GM18858 (cell line): ENCODE data around the gene KCNQ5.
"Not testable (repeated sequence)": the region's sequence is repeated elsewhere in the genome, so short reads cannot be mapped to it uniquely, and the experiment has no call there.

Experiments used
- ATAC-seq: cut with Tn5 transposase; IDR thresholded peaks from one replicate; pipeline ENCODE4 v1.9.1; 2021; ENCODE audit not compliant: unreplicated experiment

Gene KCNQ5

DNA sequence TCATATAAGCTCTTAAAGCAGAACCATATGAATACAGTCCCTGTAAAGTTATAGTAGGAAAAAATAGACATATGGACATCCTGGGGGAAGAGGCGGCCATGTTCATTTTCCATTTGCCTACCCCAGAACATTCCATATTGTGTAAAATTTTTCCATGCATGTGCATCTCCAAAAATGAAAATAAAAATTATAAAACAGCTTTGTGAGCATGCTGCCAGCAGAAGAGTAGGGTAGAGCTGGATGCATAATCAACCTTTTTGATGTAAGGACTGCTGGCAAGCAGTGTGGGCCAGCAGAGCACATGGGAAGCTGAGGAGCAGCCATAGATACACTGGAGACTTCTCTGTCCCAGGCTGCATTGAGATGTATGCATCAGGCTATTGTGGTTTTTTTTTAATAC, 271.0 kb downstream of the KCNQ5 start:
- no peak for ATAC-seq

DNA sequence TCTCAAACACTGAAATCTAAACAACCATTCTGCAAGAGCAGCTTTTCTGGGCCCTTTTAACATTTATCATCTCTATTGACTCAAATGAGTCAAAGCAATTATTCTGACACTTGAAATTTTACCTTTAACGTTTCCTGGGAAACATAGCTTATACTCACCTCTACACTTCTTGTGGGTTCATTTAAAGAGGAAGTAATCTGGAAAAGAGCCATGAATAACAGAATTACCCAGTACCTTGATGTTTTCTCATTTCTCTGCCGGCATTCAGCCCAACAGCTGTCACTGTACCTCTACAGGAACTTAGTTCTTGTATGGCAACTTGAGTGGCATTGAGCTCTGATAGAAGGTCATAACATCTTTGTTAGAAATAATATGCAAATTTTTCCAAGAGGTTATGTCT, 272.2 kb downstream of the KCNQ5 start:
- no peak for ATAC-seq

DNA sequence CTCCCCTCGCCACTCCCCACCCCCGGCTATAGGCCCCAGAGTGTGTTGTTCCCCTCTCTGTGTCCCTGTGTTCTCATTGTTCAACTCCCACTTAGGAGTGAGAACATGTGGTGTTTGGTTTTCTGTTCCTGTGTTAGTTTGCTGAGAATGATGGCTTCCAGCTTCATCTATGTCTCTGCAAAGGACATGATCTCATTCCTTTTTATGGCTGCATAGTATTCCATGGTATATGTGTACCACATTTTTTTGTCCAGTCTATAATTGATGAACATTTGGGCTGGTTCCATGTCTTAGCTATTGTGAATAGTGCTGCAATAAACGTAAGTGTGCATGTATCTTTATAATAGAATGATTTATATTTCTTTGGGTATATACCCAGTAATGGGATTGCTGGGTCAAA, 276.4 kb downstream of the KCNQ5 start:
- ATAC-seq, result not testable (repeated sequence)

DNA sequence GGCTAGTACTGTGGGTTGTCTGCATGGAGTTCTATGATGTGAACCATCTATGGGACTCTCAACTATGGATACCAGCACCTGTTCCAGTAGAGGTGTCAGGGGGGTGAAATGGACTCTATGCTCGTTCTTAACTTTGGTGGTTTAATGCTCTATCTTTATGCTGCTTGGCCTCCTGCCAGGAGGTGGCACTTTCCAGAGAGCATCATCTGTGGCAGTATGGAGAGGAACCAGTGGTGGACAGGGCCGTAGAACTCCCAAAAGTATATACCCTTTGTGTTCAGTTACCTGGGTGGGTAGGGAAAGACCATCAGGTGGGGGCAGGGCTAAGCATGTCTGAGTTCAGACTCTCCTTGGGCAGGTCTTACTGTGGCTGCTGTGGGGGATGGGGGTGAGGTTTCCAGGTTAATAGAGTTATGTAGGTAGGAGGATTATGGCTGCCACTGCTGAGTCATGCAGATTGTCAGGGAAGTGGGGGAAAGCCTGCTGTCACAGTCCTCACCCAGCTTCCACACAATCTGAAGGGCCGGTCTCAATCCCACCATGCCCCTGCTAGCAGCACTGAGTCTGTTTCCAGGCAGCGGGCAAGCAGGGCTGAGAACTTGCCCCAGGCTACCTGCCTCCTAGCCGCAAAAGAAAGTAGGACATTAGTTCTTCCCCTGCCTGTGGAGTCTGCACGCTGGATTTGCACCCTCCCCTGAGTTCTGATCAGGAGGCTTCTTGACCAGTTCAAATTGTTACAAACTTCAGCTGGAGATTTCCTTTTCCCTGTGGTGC, 284.0 kb downstream of the KCNQ5 start:
- ATAC-seq, result no peak

DNA sequence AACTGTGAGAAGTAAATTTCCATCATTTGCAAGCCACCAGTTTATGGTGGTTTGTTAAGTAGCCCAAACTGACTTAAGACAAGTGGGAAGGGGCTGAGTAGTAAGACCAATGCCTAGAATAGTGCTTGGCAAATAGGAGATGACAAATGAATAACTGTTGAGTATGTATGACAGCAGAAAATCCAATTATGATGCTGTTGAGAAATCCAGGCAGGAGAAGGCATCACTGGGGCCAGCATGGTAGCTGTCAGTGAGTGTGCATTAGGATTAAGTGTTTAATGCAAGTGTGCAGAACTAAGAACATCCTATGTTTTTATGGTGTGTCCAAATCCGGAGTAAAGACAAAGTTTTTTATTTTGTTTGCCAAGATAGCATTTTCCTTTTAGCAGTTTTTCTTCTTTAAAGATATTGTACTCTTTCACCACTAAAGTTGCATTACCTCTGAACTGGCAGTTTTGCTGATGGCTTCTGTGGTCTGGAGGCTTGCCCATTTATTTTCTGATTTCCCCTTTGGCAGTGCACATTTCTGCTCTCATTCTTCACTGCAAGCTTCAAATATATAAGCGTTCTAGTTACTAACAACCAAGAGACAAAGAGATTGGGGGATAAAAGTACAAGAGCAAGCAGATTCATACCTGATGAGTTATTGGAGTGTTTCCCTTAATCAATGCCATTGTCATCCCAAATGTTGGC, 289.7 kb downstream of the KCNQ5 start:
- ATAC-seq, result no peak

DNA sequence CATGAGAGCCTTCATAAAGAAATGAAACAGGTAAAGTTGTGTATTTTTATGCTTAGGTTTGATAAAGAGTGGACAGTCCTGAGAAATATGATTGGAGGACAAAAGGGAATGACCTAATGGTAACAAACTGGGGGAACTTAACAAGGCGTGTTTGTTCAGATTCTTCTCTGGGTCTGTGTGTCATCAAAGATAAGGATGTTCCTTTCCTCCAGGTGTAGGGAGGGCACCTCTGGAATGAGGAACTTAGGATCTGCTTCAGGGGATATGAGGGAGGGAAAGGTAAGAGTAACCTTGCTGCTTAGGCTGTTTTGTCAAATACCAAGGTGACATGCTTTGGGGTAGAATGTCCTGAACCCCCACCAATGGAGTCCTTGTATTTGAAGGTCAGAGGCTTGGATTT, 291.9 kb downstream of the KCNQ5 start:
- no peak for ATAC-seq

DNA sequence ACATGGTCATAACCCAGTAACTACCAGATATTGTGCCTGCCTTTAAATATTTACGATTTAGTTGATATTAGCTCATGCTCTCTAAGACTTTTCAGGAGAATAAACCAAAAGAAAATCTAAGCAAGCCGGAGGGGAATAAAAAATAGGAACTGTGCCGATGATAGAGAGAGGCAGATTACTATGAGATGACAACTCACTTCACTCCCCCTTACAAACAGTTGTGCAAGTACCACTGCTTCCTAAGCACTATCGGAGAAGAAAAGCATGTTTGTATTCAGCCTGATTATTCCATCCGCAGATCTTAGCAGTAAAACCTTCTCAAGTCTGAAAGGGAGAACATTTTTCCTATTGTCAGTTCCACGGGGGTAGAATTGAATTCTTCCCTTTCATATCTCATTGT, 294.4 kb downstream of the KCNQ5 start:
- ATAC-seq, result no peak

DNA sequence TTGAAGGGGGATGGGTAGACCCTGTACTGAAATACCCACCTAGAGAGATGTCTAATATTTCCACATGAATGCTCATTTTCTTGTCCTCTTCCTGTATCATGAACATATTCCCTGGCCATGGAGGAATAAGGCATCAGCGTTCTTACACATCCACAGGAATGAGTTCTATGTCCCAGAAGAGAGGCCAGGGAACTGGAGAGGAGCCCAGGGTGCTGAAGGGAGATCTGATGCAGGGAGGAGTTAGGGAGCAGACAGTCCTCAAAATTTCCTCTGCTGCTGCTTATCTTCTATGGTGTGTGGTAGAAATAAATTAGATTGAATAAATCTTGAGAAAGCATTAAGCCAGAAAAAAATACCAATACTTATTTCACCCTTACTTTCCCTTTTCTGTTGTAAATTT, 295.0 kb downstream of the KCNQ5 start:
- no peak for ATAC-seq

DNA sequence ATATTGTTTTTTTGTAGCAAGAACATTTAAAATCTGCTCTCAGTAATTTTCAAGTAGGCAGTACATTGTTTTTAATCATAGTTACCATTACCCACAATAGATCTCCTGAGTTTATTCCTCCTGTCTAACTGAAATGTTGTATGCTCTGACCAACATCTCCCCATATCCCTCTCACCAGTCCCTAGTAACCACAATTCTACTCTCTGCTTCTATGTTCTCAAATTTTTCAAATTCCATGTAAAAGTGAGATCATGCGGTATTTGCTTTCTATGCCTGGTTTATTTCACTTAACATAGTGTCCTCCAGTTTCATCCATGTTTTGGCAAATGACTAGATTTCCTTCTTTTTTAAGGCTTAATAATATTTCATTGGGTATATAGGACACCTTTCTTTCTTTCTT, 300.5 kb downstream of the KCNQ5 start:
- no peak for ATAC-seq

DNA sequence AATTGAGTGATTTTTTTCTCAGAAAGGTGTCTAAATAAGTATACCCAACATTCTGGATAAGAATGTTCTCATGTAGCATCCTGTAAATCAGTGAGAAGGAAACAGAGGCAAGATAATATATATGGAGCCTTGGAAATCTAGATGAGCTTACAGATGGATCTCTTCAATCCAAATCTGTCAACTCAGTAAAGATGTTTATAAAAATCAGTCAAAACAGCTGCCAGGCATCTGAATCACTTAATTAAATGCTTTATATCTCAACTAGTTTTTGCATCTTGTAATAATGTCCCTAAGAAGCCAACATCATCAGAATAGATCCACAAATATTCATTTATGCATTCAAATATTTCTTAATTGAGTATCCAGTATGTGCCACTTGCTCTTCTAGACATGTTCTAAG, 303.3 kb downstream of the KCNQ5 start:
- ATAC-seq, result no peak

DNA sequence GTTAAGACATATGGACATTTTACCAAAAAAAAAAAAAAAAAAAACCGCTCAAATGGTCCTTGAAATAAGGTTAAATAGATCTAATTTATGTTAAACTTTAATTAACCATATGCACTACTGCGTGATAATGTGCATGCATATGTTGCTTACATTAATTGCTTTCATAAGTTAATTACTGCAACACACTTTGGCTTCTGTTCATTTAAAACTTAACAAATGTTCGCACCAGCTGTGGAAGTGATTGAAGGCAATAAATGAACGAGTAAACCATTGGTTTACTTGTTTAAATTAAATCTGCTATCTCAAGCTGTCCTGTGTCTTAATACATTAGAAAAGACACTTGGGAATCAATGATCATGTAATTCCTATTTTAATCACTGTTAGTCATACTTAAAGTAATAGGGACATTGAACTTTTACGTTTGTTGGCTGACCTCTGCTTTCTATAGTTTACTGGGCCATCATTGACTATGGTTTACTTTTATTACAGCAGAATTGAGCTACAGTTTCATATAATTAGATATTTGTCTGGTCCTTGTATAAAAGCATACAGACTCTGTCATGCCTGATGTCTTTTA, 308.8 kb downstream of the KCNQ5 start:
- ATAC-seq, result no peak

DNA sequence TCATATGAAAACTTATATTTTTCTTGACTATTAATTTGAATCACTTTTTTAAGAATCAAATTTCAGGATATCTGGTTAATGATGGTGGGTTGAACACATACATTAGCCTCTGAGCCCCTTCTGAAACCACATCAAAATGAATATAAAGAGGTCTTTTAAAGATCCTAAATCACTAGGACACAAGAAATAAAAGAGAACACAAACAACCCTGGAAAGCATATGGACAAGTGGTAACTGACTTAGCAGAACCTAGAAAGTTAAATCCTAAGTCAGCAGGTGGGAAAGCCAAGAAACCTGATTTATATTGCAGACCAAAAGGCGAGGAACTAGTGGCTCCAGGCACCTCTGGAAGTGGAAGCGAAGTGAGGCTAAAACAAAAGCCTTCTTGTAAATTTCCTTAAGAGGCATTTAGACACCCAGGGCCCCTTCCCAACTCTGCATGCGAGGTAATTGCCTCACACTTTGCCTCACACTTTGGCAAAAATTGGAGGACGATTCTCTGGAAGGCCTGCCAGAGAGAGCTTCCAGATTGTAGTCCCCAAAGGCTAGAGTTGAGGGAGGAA, 309.5 kb downstream of the KCNQ5 start:
- no peak for ATAC-seq

DNA sequence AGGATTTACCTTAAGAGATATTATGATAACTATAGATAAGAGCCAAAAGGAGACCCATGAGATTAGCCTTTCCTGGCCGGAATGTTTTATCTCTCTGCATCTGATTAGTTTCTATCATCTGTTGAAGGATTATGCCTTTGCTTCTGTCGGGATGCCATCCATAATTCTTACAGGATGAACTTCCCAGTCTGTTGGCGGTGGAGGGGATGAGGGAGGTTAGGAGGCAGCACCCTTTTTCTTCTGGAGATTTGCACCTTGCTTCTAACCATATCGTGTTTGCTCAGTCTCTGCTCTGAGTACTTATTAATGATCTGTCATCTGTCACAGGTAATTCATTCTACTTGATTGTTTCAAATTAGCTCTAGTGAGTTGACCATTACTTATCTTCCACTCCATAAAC, 311.4 kb downstream of the KCNQ5 start:
- no peak for ATAC-seq

DNA sequence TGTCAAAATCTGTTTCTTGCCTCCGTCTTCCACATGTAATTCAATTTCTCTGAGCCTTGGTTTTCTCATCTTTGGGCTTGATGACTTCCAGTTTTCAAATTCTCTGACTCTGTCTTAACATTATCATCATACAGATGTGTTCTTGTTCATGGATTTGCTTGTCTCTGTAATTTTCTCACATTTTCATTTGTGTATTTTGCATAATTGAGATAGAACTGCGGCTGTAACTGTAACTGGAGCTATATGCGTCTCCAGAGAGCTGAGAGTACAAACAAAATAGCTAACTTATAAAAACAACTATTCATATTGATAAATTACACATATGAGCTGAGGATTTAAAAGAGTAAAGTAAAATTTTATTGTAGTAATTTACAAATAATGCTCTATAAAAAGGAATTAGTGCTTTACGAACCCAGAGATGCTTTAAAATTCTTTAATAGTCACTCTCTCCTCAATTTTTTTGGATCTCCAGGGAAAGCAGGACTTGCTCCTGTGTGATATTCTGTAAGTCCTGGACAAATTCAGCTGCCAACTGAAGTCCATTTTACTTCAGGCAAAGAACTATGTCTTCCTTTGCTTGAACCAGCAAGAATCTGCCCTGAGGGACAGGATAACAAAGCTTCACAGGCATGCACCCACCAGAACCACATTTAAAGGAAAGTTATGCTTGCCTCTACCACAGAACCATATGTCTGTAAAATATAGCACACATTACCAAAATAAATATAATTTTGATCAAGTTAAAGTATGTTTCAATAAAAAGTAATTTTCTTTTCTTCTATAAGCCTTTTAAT, 315.1 kb downstream of the KCNQ5 start:
- ATAC-seq, result no peak

DNA sequence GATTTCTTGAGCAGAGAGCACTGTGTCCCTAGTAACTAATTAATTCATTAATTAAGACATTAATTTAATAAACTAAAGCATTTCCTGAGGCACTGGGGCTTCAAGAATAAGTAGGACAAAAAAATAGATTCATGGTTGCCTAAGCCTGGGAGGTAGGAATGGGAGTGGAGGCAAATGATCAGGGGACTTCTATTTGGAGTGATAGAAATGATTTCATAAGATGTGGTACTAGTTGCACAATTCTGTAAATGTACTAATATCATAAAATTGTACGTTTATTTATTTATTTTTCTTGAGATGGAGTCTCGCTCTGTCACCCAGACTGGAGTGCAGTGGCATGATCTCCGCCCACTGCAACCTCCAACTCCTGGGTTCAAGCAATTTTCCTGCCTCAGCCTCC, 316.2 kb downstream of the KCNQ5 start:
- no peak for ATAC-seq

DNA sequence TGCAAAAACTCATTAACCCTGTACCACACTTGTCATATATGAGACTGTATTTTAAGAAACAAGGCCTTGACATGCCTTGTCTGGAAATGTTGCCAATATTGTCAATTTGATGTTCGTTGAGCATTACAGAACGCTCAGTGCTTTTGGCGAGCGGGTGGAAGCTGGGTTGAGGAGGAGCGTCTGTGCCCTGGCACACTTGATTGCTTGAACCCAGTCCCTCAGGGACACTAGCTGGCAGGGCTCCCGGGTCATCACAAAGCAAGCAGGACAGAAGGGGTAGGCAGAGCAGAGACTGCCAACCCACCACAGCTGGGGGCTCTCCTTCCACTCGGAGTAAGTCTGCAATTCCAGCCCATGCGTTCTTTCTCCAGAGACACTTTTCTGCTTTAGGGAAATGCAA, 317.1 kb downstream of the KCNQ5 start:
- ATAC-seq, result no peak

DNA sequence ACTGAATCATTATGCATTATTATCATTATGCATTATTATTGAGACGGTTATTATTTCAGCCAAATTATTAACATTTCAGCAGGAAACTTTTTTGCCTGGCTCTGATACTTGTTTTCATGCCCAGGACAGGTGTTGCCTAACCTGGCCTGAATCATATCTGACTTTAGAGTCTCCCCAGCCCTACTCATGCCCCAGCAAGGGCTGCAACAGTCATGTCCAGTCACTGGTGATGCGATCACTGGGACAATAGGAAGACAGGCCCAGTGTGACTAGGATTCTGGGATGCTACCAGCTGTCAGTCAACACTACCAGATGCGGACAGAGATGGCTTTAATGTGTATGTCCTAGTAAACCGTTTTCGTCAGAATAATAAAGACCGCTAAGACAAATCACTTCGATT, 318.4 kb downstream of the KCNQ5 start:
- ATAC-seq, result no peak

DNA sequence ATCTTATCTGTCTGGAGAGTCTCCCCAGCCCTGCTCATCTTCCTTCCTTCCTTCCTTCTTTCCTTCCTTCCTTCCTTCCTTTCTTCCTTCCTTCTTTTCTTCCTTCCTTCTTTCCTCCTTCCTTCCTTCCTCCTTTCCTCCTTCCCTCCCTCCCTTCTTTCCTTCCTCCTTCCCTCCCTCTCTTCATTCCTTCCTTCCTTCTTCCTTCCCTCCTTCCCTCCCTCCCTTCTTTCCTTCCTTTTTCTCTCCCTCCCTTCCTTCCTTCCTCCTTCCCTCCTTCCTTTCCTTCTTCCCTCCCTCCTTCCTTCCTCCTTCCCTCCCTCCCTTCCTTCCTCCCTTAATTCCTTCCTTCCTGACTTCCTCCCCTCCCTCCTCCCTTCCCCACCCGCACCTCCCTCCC, 319.4 kb downstream of the KCNQ5 start:
- ATAC-seq, result no peak

DNA sequence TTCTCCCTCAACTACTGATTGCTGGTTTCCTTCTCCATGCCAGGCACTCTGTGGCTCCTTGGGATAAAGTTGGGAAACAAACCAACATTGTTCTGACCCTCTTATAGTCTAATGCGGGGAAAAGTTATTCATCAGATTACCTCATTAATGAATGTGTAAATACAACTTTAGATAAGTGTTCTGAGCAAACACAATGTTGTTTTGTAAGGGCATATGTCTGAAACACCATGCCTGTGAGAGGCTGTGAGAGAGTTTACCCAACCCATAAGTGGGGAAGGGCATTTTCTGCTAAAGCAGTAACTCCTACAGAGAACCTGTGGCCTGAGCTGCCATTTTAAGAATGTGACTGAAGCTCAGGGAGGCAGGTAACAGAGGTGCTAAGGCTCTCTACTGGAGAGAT, 319.9 kb downstream of the KCNQ5 start:
- no peak for ATAC-seq

DNA sequence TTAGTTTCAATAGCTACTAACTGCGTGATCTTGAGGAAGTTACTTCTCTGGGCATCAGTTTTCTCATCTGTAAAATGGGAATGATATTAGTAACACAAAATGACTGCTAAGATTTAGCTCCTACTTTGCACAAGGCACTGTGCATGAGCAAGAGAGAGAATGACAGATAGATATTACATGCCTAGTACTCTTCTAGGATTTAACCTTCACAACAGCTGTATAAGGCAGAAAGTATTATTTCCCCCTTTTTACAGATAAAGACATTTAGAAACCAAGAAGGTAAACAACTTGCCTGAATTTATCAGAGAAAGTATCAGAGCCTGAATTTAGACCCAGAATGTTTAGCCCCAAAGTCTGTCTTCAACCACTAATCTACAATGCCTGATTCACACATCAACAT, 321.8 kb downstream of the KCNQ5 start:
- ATAC-seq, result no peak

DNA sequence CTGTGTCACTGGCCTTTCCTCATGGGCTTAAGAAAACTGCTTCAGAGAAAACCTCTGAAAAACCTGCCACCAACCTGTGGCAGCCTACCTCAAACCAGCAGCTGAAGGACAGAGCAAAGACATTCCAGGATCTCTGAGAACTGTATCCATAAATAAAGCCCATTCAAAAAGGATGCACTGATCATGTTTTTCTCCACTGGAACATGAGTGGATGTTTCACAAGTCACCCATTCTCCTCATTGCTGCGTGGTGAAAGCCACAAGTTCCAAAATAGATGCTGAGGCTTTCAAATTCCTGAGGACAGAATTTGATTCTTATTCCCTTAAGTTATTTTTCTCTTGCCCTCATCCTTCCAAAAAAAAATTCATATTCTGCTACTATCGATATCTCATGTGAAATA, 322.8 kb downstream of the KCNQ5 start:
- ATAC-seq, result no peak
